Dendritic cell treated with granulocyte-macrophage colony-stimulating factor and Interleukin-4, amounts not matched to agents 40 ng/mL and 50 ng/mL, for 4 days (primary cell): ENCODE data around the gene S100A6.
A peak's percentile ranks its signal among the peaks of the same experiment; 100 is the strongest.
"Not testable (repeated sequence)": the region's sequence is repeated elsewhere in the genome, so short reads cannot be mapped to it uniquely, and the experiment has no call there.

Experiments
- H3K27ac Mint-ChIP-seq: one replicate; pipeline ENCODE4 v1.8.0; 2022; ENCODE audit warnings: mild to moderate bottlenecking, mixed read lengths
- H3K27me3 Mint-ChIP-seq: one replicate; pipeline ENCODE4 v1.8.0; 2022; ENCODE audit warnings: mild to moderate bottlenecking, mixed read lengths
- H3K36me3 Mint-ChIP-seq: one replicate; pipeline ENCODE4 v1.8.0; 2022; ENCODE audit warnings: low read depth, mixed read lengths
- H3K4me1 Mint-ChIP-seq: one replicate; pipeline ENCODE4 v1.8.0; 2022; ENCODE audit warnings: low read depth, mixed read lengths
- H3K4me3 Mint-ChIP-seq: one replicate; pipeline ENCODE4 v1.8.0; 2022; ENCODE audit warnings: mild to moderate bottlenecking, moderate library complexity, mixed read lengths
- H3K9me3 Mint-ChIP-seq: one replicate; pipeline ENCODE4 v1.8.0; 2022; ENCODE audit warnings: mixed read lengths
- intact Hi-C: fragments of 100-400 bp; cut with micrococcal nuclease; formaldehyde crosslinking; loops from one replicate; pipeline ENCODE4 v1.15.0; 2022

The S100A6 gene

DNA sequence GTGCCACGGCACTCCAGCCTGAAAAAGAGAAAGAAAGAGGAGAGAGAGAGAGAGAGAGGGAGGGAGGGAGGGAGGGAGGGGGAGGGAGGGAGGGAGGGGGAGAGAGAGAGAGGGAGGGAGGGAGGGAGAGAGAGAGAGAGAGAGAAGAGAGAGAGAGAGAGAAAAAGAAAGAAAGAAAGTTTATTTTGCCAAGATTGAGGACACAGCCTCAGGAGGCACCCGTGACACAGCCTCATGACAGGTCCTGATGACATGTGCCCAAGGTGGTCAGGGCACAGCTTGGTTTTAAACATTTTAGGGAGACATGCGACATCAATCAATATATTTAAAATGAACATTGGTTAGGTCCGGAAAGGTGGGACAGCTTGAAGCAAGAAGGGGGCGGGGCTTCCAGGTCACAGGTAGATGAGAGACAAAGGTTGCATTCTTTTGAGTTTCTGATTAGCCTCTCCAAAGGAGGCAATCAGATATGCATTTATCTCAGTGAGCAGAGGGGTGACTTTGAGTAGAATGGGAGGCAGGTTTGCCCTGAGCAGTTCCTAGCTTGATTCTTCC, 15.6 kb downstream of the S100A6 start:
- H3K4me1 Mint-ChIP-seq, result peaks cover 50% of the 10 kb centered on the region
- H3K36me3 Mint-ChIP-seq, H3K9me3 Mint-ChIP-seq, intact Hi-C loops, H3K27me3 Mint-ChIP-seq, H3K27ac Mint-ChIP-seq, H3K4me3 Mint-ChIP-seq: not testable (repeated sequence)

DNA sequence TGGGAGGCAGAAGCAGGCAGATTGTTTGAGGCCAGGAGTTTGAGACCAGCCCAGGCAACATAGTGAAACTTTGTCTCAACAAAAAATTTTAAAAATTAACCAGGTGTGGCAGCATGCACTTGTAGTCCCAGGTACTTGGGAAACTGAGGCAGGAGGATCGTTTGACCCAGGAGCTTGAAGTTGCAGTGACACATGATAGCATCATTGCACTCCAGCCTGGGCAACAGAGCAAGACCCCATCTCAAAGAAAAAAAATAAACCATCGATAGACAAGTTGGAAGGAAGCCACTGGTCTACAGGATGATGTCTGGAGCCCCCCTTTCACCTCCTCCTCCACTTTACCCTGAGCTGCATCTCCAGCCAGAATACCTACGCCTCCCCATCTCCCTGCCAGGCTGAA, 16.5 kb downstream of the S100A6 start:
- H3K4me3 Mint-ChIP-seq, result no peak overlapping the region

GRCh38 chr1:153515504-153516394, 20.0 kb downstream of the S100A6 start:
- intact Hi-C loops, result loop anchor here (10.0 kb wide), 1 partner anchor 229 kb away; no protein-coding TSS in a partner anchor
- Mint-ChIP-seq H3K4me1 (peaks cover 66% of the 10 kb centered on the region), H3K36me3 (no peaks in the 10 kb centered on the region), H3K27ac (peak overlapping the region; percentile 58), H3K27me3 (no peaks in the 10 kb centered on the region), H3K9me3 (no peaks in the 10 kb centered on the region), H3K4me3 (no peak overlapping the region)

More for the DNA sequence above, 16.5 kb downstream of the S100A6 start:
- Mint-ChIP-seq H3K27ac (no peak overlapping the region), H3K4me1 (peaks cover 58% of the 10 kb centered on the region), H3K9me3 (no peaks in the 10 kb centered on the region), H3K27me3 (no peaks in the 10 kb centered on the region), H3K36me3 (no peaks in the 10 kb centered on the region)
- intact Hi-C loops, result loop anchor here (10.0 kb wide), 1 partner anchor 226 kb away; no protein-coding TSS in a partner anchor

DNA sequence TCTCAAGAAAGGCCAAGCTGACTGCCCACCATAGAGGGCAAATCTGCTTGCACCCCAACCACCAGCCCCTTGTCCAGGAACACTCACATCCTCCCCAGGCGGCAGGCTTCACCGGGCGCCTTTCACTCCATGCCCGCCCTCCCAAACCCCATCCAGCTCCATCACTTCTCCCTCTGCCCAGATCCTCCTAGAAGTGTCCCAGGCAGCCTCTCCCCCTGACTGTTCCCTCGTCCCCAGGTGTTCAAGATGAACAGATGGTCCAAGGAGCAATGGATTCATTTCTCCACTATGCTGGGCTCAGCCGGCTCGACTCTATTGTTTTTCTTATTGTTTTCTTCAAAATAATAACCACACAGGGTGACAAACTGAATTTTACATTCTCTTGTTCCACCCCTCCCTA, 22.1 kb downstream of the S100A6 start:
- Mint-ChIP-seq H3K9me3 (no peaks in the 10 kb centered on the region), H3K36me3 (no peaks in the 10 kb centered on the region), H3K4me1 (peaks cover 51% of the 10 kb centered on the region), H3K4me3 (no peak overlapping the region), H3K27ac (peak overlapping the region; percentile 60), H3K27me3 (no peaks in the 10 kb centered on the region)
- intact Hi-C loops, result loop anchor here (10.0 kb wide), 1 partner anchor 231 kb away; no protein-coding TSS in a partner anchor

DNA sequence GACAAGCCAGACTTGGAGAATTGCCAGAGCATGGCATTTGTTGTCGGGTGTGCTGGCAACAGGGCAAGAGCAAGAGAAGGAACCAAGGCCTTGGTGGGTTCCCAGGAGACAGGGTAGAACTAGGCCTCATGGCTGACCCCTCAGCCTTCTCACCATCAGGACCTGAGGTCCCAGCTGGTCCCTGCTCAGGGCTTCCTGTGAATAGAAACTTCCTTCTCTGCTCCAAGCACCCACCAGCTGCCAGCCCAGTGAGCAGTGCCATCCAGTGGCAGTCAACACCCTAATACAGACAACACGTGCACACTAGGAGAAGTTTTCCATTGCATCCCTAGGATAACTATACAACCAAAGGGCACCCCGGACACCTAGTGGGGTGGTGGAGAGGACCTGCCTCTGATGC, 22.8 kb downstream of the S100A6 start:
- peaks cover 44% of the 10 kb centered on the region for H3K4me1 Mint-ChIP-seq
- no peaks in the 10 kb centered on the region for H3K27me3 Mint-ChIP-seq
- no peak overlapping the region for H3K4me3 Mint-ChIP-seq
- no peaks in the 10 kb centered on the region for H3K9me3 Mint-ChIP-seq
- H3K36me3 Mint-ChIP-seq, result no peaks in the 10 kb centered on the region
- H3K27ac Mint-ChIP-seq, result peak overlapping the region; percentile 18
- intact Hi-C loops, result loop anchor here (10.0 kb wide), 1 partner anchor 232 kb away; no protein-coding TSS in a partner anchor

DNA sequence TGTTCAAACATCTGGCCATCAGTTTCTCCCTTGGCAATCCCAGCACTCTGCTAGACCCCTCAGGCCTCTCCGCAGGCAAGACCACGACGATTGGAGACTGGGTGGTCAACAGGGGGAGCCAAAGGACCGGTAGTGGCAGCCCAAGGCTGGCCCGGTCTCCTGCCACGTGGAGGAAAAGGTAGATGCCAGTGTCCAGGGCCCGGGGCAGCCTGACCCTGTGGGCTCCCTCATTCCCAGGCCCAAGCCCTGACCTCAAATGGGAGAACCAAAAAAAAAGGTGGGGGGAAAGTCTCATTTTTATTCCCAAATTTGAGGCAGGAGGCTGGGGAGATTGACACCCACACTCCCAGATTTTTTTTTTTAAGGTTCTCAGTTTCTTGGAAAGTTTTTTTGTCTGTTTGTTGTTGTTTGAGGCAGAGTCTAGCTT, 24.8 kb downstream of the S100A6 start:
- intact Hi-C loops, result loop anchor here (1.0 to 10.0 kb wide), 3 partner anchors 57 to 234 kb away; no protein-coding TSS in a partner anchor
- H3K36me3 Mint-ChIP-seq, result no peaks in the 10 kb centered on the region
- no peak overlapping the region for H3K27ac Mint-ChIP-seq
- H3K4me3 Mint-ChIP-seq, result no peak overlapping the region
- peaks cover 42% of the 10 kb centered on the region for H3K4me1 Mint-ChIP-seq
- no peaks in the 10 kb centered on the region for H3K27me3 Mint-ChIP-seq
- no peaks in the 10 kb centered on the region for H3K9me3 Mint-ChIP-seq

DNA sequence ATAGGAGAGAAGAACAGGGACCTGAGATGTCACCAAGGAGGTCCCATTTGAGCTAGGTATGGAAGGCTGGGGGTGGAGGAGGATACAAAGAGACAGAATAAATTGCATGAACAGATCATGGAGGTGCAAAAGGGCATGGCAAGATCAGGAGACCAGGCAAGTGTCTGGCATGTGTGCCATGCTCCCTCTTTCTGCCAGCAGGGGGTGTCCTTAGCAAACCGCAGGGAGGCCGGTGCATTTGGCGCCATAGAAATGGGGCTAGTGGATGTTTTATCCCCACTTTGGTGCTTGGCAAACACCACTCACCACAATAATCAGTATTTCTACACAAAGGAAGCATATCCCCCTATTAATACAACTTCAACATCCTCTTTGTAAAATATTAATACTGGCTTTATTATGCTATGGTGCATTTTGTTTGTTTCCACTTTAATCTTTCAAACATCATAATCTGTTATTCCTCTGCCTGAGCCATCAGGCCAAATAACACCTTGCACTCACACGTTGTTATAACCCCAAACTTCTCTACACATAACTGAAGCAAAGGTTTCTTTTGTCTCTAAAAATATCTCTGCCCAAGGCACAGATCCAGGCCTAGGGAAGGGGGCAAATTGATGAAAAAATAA, 25.9 kb downstream of the S100A6 start:
- intact Hi-C loops, result loop anchor here (10.0 kb wide), 1 partner anchor 235 kb away; no protein-coding TSS in a partner anchor
- Mint-ChIP-seq H3K4me3 (no peak overlapping the region), H3K27me3 (peaks cover 1% of the 10 kb centered on the region), H3K4me1 (peaks cover 32% of the 10 kb centered on the region), H3K36me3 (no peaks in the 10 kb centered on the region), H3K27ac (no peak overlapping the region), H3K9me3 (no peaks in the 10 kb centered on the region)

DNA sequence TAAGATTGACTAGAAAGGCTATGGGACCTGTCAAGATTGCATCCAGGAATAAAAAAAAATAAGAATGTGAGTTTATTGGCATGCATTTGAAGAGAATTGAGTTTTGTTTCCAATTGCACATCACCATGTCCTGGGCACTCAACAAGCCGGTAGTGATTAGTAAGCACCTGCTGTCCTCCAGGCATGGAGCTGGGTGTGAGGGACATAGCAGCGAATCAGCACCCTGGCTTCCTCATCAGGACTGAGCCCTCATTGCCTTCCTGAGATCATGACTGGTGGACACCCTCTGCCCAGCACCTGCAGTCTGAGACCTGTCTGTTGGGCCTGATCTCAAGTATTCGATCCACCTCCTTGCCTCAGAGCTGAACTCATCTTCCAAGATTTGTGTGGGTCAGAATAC, 26.8 kb downstream of the S100A6 start:
- intact Hi-C loops, result no loop called here
- H3K27me3 Mint-ChIP-seq, result peaks cover 1% of the 10 kb centered on the region
- H3K4me3 Mint-ChIP-seq, result no peak overlapping the region
- H3K36me3 Mint-ChIP-seq, result no peaks in the 10 kb centered on the region
- H3K4me1 Mint-ChIP-seq, result peaks cover 24% of the 10 kb centered on the region
- H3K27ac Mint-ChIP-seq, result no peak overlapping the region
- no peaks in the 10 kb centered on the region for H3K9me3 Mint-ChIP-seq

GRCh38 chr1:153507926-153508583, 27.7 kb downstream of the S100A6 start:
- Mint-ChIP-seq H3K9me3 (no peaks in the 10 kb centered on the region), H3K4me3 (no peak overlapping the region), H3K27me3 (peaks cover 1% of the 10 kb centered on the region), H3K36me3 (no peaks in the 10 kb centered on the region), H3K4me1 (peaks cover 14% of the 10 kb centered on the region), H3K27ac (peak overlapping the region; percentile 22)
- intact Hi-C loops, result no loop called here

GRCh38 chr1:153506831-153507413, 28.9 kb downstream of the S100A6 start:
- Mint-ChIP-seq H3K4me3 (no peak overlapping the region), H3K27me3 (peaks cover 1% of the 10 kb centered on the region), H3K4me1 (peaks cover 8% of the 10 kb centered on the region), H3K9me3 (no peaks in the 10 kb centered on the region), H3K27ac (no peak overlapping the region), H3K36me3 (no peaks in the 10 kb centered on the region)
- intact Hi-C loops, result no loop called here

DNA sequence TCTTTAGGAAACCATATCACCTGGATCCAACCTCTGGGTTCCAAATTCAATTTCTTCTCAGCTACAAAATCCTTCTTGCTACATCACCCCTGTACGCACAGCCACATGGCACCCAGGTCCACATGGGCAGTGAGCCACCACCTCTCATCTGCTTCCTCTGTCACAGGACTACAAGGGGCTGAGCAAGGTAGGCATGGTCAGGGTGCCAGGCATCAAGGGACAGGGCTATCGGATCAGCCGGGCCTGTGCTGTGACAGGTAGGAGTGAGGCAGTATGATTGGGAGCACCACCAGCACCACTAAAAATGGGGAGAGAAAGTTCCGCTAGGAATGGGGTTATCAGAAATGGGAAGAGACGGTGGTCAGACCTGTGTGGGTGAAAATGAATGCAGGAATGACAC, 29.4 kb downstream of the S100A6 start:
- Mint-ChIP-seq H3K36me3 (no peaks in the 10 kb centered on the region), H3K4me3 (no peak overlapping the region), H3K27me3 (peaks cover 1% of the 10 kb centered on the region), H3K27ac (no peak overlapping the region), H3K9me3 (no peaks in the 10 kb centered on the region), H3K4me1 (peaks cover 8% of the 10 kb centered on the region)
- intact Hi-C loops, result no loop called here

- H3K36me3 Mint-ChIP-seq, result no peaks in the 10 kb centered on the region
- intact Hi-C loops, result no loop called here
- H3K27ac Mint-ChIP-seq, result no peak overlapping the region
- peaks cover 8% of the 10 kb centered on the region for H3K4me1 Mint-ChIP-seq
- H3K27me3 Mint-ChIP-seq, result peaks cover 1% of the 10 kb centered on the region
- H3K9me3 Mint-ChIP-seq, result no peaks in the 10 kb centered on the region
- no peak overlapping the region for H3K4me3 Mint-ChIP-seq
These were observed 30.2 kb downstream of the S100A6 start for GRCh38 chr1:153505576-153505975.

- H3K4me3 Mint-ChIP-seq, result no peak overlapping the region
- no peaks in the 10 kb centered on the region for H3K36me3 Mint-ChIP-seq
- H3K4me1 Mint-ChIP-seq, result peaks cover 8% of the 10 kb centered on the region
- H3K27me3 Mint-ChIP-seq, result peaks cover 4% of the 10 kb centered on the region
- intact Hi-C loops, result no loop called here
- no peaks in the 10 kb centered on the region for H3K9me3 Mint-ChIP-seq
- no peak overlapping the region for H3K27ac Mint-ChIP-seq
These were observed 32.0 kb downstream of the S100A6 start for GRCh38 chr1:153503766-153504165.
